Measurements from ENCODE around the gene NMUR2.

GRCh38 chr5:152378730-152379129 lies 26.3 kb downstream of the NMUR2 start:
- no peak for TF ChIP-seq CTCF (IDR thresholded peaks at IDR 0.05)
- no peak for TF ChIP-seq TCF7L2 (IDR thresholded peaks at IDR 0.05; ENCODE audit: low read depth, low read length)
- no peak for TF ChIP-seq SIN3A (IDR thresholded peaks at IDR 0.05; ENCODE audit: borderline replicate concordance, insufficient read depth, low read depth, low read length)

All from Panc1 (cell line).